Chondrocyte (in vitro differentiated cells): ENCODE results near the gene HTR7. TPM values are rescaled to one million over a fixed set of nuclear protein-coding genes. Genes with fewer than 3 reads are reported as not detected.
"Not testable (repeated sequence)": the region's sequence is repeated elsewhere in the genome, so short reads cannot be mapped to it uniquely, and the experiment has no call there.

Experiments used
- DNase-seq: peaks from one replicate; pipeline ENCODE4 v3.0.0; 2021; ENCODE audit warnings: mixed read lengths, low spot score
- H3K27ac Mint-ChIP-seq: one replicate; pipeline ENCODE4 v1.8.0; 2021; ENCODE audit warnings: mild to moderate bottlenecking, moderate library complexity, mixed read lengths; ENCODE audit not compliant: unreplicated experiment
- H3K27me3 Mint-ChIP-seq: 2 replicates; pipeline ENCODE4 v1.8.0; 2021; ENCODE audit warnings: low read depth, mixed read lengths
- H3K36me3 Mint-ChIP-seq: 2 replicates; pipeline ENCODE4 v1.8.0; 2021; ENCODE audit warnings: low read depth, mixed read lengths
- H3K4me1 Mint-ChIP-seq: 2 replicates; pipeline ENCODE4 v1.8.0; 2021; ENCODE audit warnings: low read depth, mild to moderate bottlenecking, mixed read lengths
- H3K4me3 Mint-ChIP-seq: one replicate; pipeline ENCODE4 v1.8.0; 2021; ENCODE audit warnings: mild to moderate bottlenecking, moderate library complexity, mixed read lengths; ENCODE audit not compliant: unreplicated experiment
- H3K9me3 Mint-ChIP-seq: 2 replicates; pipeline ENCODE4 v1.8.0; 2021; ENCODE audit warnings: low read depth, mixed read lengths
- CTCF ChIP-seq: fragments of 200-600 bp; sonication (generic); IDR thresholded peaks from 2 replicates; pipeline ENCODE4 v1.5.0; 2021; ENCODE audit warnings: antibody characterized with exemption, mild to moderate bottlenecking, moderate library complexity
- total RNA-seq: library from RNA; stranded (reverse); gene quantifications from 3 replicates; pipeline ENCODE4 v1.2.1, GENCODE V29; 2021

HTR7 gene
- total RNA-seq, 1 donor from 2014 or later = 0.32 TPM

- Mint-ChIP-seq H3K27ac (no peak overlapping the region), H3K9me3 (peaks cover 10% of the 10 kb centered on the region), H3K27me3 (peaks cover 11% of the 10 kb centered on the region), H3K36me3 (peaks cover 1% of the 10 kb centered on the region), H3K4me3 (no peak overlapping the region), H3K4me1 (no peaks in the 10 kb centered on the region)
- DNase-seq = no peak
- TF ChIP-seq CTCF = no peak
These were observed 39.1 kb downstream of the HTR7 start for GRCh38 chr10:90818736-90819135.

GRCh38 chr10:90817128-90817889, 40.5 kb downstream of the HTR7 start:
- no peak for TF ChIP-seq CTCF
- no peak for DNase-seq
- no peak overlapping the region for H3K27ac Mint-ChIP-seq
- peaks cover 11% of the 10 kb centered on the region for H3K27me3 Mint-ChIP-seq
- H3K4me3 Mint-ChIP-seq = no peak overlapping the region
- peaks cover 8% of the 10 kb centered on the region for H3K9me3 Mint-ChIP-seq
- no peaks in the 10 kb centered on the region for H3K36me3 Mint-ChIP-seq
- no peaks in the 10 kb centered on the region for H3K4me1 Mint-ChIP-seq

GRCh38 chr10:90816466-90816865, 41.4 kb downstream of the HTR7 start:
- Mint-ChIP-seq H3K4me1 (no peaks in the 10 kb centered on the region), H3K27ac (no peak overlapping the region), H3K36me3 (no peaks in the 10 kb centered on the region), H3K9me3 (peaks cover under 1% of the 10 kb centered on the region), H3K4me3 (no peak overlapping the region), H3K27me3 (peaks cover 7% of the 10 kb centered on the region)
- TF ChIP-seq CTCF = no peak
- no peak for DNase-seq

- H3K4me3 Mint-ChIP-seq = no peak overlapping the region
- H3K36me3 Mint-ChIP-seq = no peaks in the 10 kb centered on the region
- no peak for DNase-seq
- no peak overlapping the region for H3K27ac Mint-ChIP-seq
- no peaks in the 10 kb centered on the region for H3K4me1 Mint-ChIP-seq
- H3K9me3 Mint-ChIP-seq = no peaks in the 10 kb centered on the region
- no peak for TF ChIP-seq CTCF
- peaks cover 9% of the 10 kb centered on the region for H3K27me3 Mint-ChIP-seq
These were observed 44.1 kb downstream of the HTR7 start for GRCh38 chr10:90813594-90814365.

- not testable (repeated sequence) for H3K4me1 Mint-ChIP-seq, DNase-seq, H3K27ac Mint-ChIP-seq, H3K27me3 Mint-ChIP-seq, H3K9me3 Mint-ChIP-seq, H3K4me3 Mint-ChIP-seq, H3K36me3 Mint-ChIP-seq
These were observed 50.7 kb downstream of the HTR7 start for GRCh38 chr10:90807106-90807505.
